Suppressor macrophage treated with lipopolysaccharide for 1 hour (primary cell): ENCODE results near the gene QPRT.
"Not testable (repeated sequence)": the region's sequence is repeated elsewhere in the genome, so short reads cannot be mapped to it uniquely, and the experiment has no call there.

Experiments used
- DNase-seq, 3 donors: peaks; one replicate each; pipeline ENCODE4 v3.0.0-alpha.2; 2020 to 2022

The QPRT gene

GRCh38 chr16:29678691-29679267 is at the start of gene QPRT:
Gene QPRT (plus strand): TSS chr16:29679180. CDS start chr16:29679198, 18 bp downstream.
- DNase-seq, result peak in 1 of 3 donors; percentile 58

- not testable (repeated sequence) for DNase-seq
Measured at GRCh38 chr16:29629318-29629717, 49.7 kb upstream of the QPRT start.

- DNase-seq, result peak in 1 of 3 donors; percentile 4
Measured at GRCh38 chr16:29631658-29632057, 47.3 kb upstream of the QPRT start.

- DNase-seq, result not testable (repeated sequence)
Measured at GRCh38 chr16:29635902-29636301, 43.1 kb upstream of the QPRT start.

GRCh38 chr16:29636368-29636767 is 42.6 kb upstream of the QPRT start:
- not testable (repeated sequence) for DNase-seq

- DNase-seq, result not testable (repeated sequence)
Measured at GRCh38 chr16:29638751-29639150, 40.2 kb upstream of the QPRT start.

GRCh38 chr16:29641561-29641960 is 37.4 kb upstream of the QPRT start:
- DNase-seq, result peak; percentile 48 to 61 (median 57)

GRCh38 chr16:29643596-29643995 is 35.4 kb upstream of the QPRT start:
- DNase-seq, result no peak

GRCh38 chr16:29644338-29644857 is 34.6 kb upstream of the QPRT start:
- peak; percentile 64 to 80 (median 76) for DNase-seq

GRCh38 chr16:29644973-29645693 is 33.8 kb upstream of the QPRT start:
- DNase-seq, result peak; percentile 76 to 94 (median 87)

- peak; percentile 54 to 66 (median 64) for DNase-seq
Measured at GRCh38 chr16:29645694-29646187, 33.2 kb upstream of the QPRT start.

GRCh38 chr16:29646947-29647346 is 32.0 kb upstream of the QPRT start:
- no peak for DNase-seq

- peak; percentile 76 to 88 (median 80) for DNase-seq
Measured at GRCh38 chr16:29649588-29650494, 29.1 kb upstream of the QPRT start.

- peak; percentile 23 to 37 (median 31) for DNase-seq
Measured at GRCh38 chr16:29650771-29651170, 28.2 kb upstream of the QPRT start.

GRCh38 chr16:29651774-29652349 is 27.1 kb upstream of the QPRT start:
- no peak for DNase-seq

GRCh38 chr16:29653471-29653870 is 25.5 kb upstream of the QPRT start:
- DNase-seq, result peak; percentile 89 to 94 (median 92)

GRCh38 chr16:29653890-29654289 is 25.1 kb upstream of the QPRT start:
- not testable (repeated sequence) for DNase-seq

- DNase-seq, result no peak
Measured at GRCh38 chr16:29656688-29657523, 22.1 kb upstream of the QPRT start.

- DNase-seq, result no peak
Measured at GRCh38 chr16:29658705-29659104, 20.3 kb upstream of the QPRT start.

- DNase-seq, result peak in 2 of 3 donors; percentile 37 to 51
Measured at GRCh38 chr16:29662000-29662728, 16.8 kb upstream of the QPRT start.

- peak; percentile 62 to 65 (median 62) for DNase-seq
Measured at GRCh38 chr16:29662729-29663015, 16.3 kb upstream of the QPRT start.
